HCT116 (cell line): ENCODE results near the gene P2RY14. TPM values are rescaled to one million over a fixed set of nuclear protein-coding genes. Genes with fewer than 3 reads are reported as not detected.
A peak's percentile ranks its signal among the peaks of the same experiment; 100 is the strongest.

Experiments
- ATAC-seq: fragments of 200-7000 bp; cut with Tn5 transposase; 2 replicates; pipeline ENCODE4 v1.9.1; 2020; ENCODE audit warnings: mild to moderate bottlenecking, moderate library complexity
- BruUV-seq: library from RNA; stranded (reverse); fragments of 400-500 nt; replicated peaks from 2 replicates; lab custom pipeline; 2021; lab: Mats Ljungman, UMichigan
- CTCF ChIA-PET: fragments of 300-600 bp; sonication (Branson Sonifier 250); formaldehyde crosslinking; loops from one replicate; lab custom pipeline; 2021; ENCODE audit warnings: antibody characterized with exemption; lab: Charles Lee
- POLR2A ChIA-PET: fragments of 300-600, 350-600 bp; sonication (Branson Sonifier 250); formaldehyde crosslinking; loops from one replicate; lab custom pipeline; 2021; ENCODE audit warnings: antibody characterized with exemption; lab: Charles Lee
- RAD21 ChIA-PET, 2 experiments: fragments of 300-600 bp; sonication (Branson Sonifier 250); formaldehyde crosslinking; loops; one replicate each; lab custom pipeline; 2023; ENCODE audit warnings: low total read pairs in 2 of 2; ENCODE audit not compliant: uncharacterized antibody in 2 of 2, unreplicated experiment in 2 of 2, low non-redundant PET in 1 of 2; lab: Charles Lee
- DNase-seq: peaks from one replicate; pipeline ENCODE4 v3.0.0-alpha.2; 2010; ENCODE audit warnings: low read depth, low spot score
- H2AFZ ChIP-seq: fragments of 200-600 bp; shearing (Covaris generic), sonication (generic); 2 replicates; pipeline ENCODE4 v1.6.1; 2017; ENCODE audit warnings: low read depth, mixed run types, mixed read lengths, antibody characterized with exemption, low read length; ENCODE audit not compliant: poor library complexity, severe bottlenecking
- H3K27ac ChIP-seq: 2 replicates; pipeline ENCODE4 v1.5.1; 2012; ENCODE audit warnings: low read depth, low read length
- H3K27me3 ChIP-seq: fragments of 200-600 bp; sonication (generic); 2 replicates; pipeline ENCODE4 v1.6.1; 2016; ENCODE audit warnings: mixed run types, low read length, mixed read lengths; ENCODE audit not compliant: insufficient read depth
- H3K36me3 ChIP-seq, 2 experiments: fragments of 200-500 bp in 1 of 2; fragments of 200-600 bp in 1 of 2; sonication (Bioruptor generic) in 1 of 2; sonication (generic) in 1 of 2; 2 replicates each; pipeline versions ENCODE4 v1.5.1 to v1.6.1; 2014 to 2016; ENCODE audit warnings: low read length in 2 of 2, inconsistent platforms in 1 of 2, mixed read lengths in 1 of 2, mixed run types in 1 of 2; ENCODE audit not compliant: insufficient read depth in 2 of 2, control insufficient read depth in 1 of 2
- H3K4me1 ChIP-seq, 2 experiments: fragments of 200-600 bp in 1 of 2; sonication (generic) in 1 of 2; 2 replicates each; pipeline versions ENCODE4 v1.5.1 to v1.6.1; 2012 to 2017; ENCODE audit warnings: low read length in 2 of 2, inconsistent platforms in 1 of 2, mild to moderate bottlenecking in 1 of 2, mixed read lengths in 1 of 2, mixed run types in 1 of 2, moderate library complexity in 1 of 2; ENCODE audit not compliant: insufficient read depth in 2 of 2, control insufficient read depth in 1 of 2
- H3K4me2 ChIP-seq: fragments of 200-600 bp; sonication (generic); 2 replicates; pipeline ENCODE4 v1.6.1; 2017; ENCODE audit warnings: mixed run types, low read length, mixed read lengths
- H3K4me3 ChIP-seq, 2 experiments: fragments of 200-600 bp in 1 of 2; sonication (generic) in 1 of 2; replicated peaks in 1 of 2; 2 replicates each; pipeline ENCODE4 v1.5.1; 2011 to 2016; ENCODE audit warnings: low read length in 2 of 2, control low read depth in 1 of 2, low read depth in 1 of 2, mild to moderate bottlenecking in 1 of 2, mixed read lengths in 1 of 2, mixed run types in 1 of 2
- H3K79me2 ChIP-seq: fragments of 200-600 bp; sonication (generic); 2 replicates; pipeline ENCODE4 v1.6.1; 2017; ENCODE audit warnings: mild to moderate bottlenecking, mixed run types, low read length, moderate library complexity, mixed read lengths; ENCODE audit not compliant: insufficient read depth
- H3K9ac ChIP-seq: fragments of 200-600 bp; sonication (generic); 2 replicates; pipeline ENCODE4 v1.6.1; 2016; ENCODE audit warnings: low read length, mixed read lengths
- H3K9me2 ChIP-seq: fragments of 200-600 bp; sonication (generic), shearing (Covaris generic); 2 replicates; pipeline ENCODE4 v1.6.1; 2017; ENCODE audit warnings: mixed run types, mild to moderate bottlenecking, moderate library complexity; ENCODE audit not compliant: insufficient read depth
- H3K9me3 ChIP-seq, 2 experiments: fragments of 200-500 bp in 1 of 2; fragments of 200-600 bp in 1 of 2; sonication (Bioruptor generic) in 1 of 2; sonication (generic) in 1 of 2; 2 replicates each; pipeline ENCODE4 v1.6.1; 2014 to 2017; ENCODE audit warnings: low read length in 2 of 2, mixed read lengths in 2 of 2, inconsistent platforms in 1 of 2, low read depth in 1 of 2, mild to moderate bottlenecking in 1 of 2, mixed run types in 1 of 2, moderate library complexity in 1 of 2; ENCODE audit not compliant: control insufficient read depth in 1 of 2, insufficient read depth in 1 of 2
- H4K20me1 ChIP-seq: fragments of 200-600 bp; sonication (generic), shearing (Covaris generic); 2 replicates; pipeline ENCODE4 v1.6.1; 2017; ENCODE audit warnings: mixed run types, mild to moderate bottlenecking, moderate library complexity; ENCODE audit not compliant: insufficient read depth
- CBX3 ChIP-seq: IDR thresholded peaks from 2 replicates; pipeline ENCODE4 v1.6.1; 2012; ENCODE audit warnings: low read depth
- CEBPB ChIP-seq: IDR thresholded peaks from 2 replicates; pipeline ENCODE4 v1.6.1; 2012; ENCODE audit warnings: low read depth
- EGR1 ChIP-seq: IDR thresholded peaks from 2 replicates; pipeline ENCODE4 v1.6.1; 2012; ENCODE audit warnings: low read depth
- EZH2 ChIP-seq: fragments of 200-600 bp; sonication (generic); IDR thresholded peaks from 2 replicates; pipeline ENCODE4 v1.6.1; 2017; ENCODE audit warnings: antibody characterized with exemption, mixed run types
- EZH2phosphoT487 ChIP-seq: fragments of 200-600 bp; IDR thresholded peaks from 2 replicates; pipeline ENCODE4 v1.6.1; 2018; ENCODE audit warnings: antibody characterized with exemption, borderline replicate concordance
- FOSL1 ChIP-seq: IDR thresholded peaks from 2 replicates; pipeline ENCODE4 v1.6.1; 2012; ENCODE audit warnings: low read depth
- JUND ChIP-seq: IDR thresholded peaks from 2 replicates; pipeline ENCODE4 v1.6.1; 2012
- POLR2A ChIP-seq: IDR thresholded peaks from 2 replicates; pipeline ENCODE4 v1.7.0; 2011; ENCODE audit warnings: borderline replicate concordance; ENCODE audit not compliant: insufficient read depth, insufficient read length; ENCODE audit errors: extremely low read depth
- POLR2AphosphoS5 ChIP-seq: IDR thresholded peaks from 2 replicates; pipeline ENCODE4 v1.6.1; 2011; ENCODE audit warnings: mild to moderate bottlenecking, low read depth, low read length, moderate library complexity
- RAD21 ChIP-seq: IDR thresholded peaks from 2 replicates; pipeline ENCODE4 v1.6.1; 2012; ENCODE audit warnings: low read depth, mild to moderate bottlenecking
- SIN3A ChIP-seq: IDR thresholded peaks from 2 replicates; pipeline ENCODE4 v1.6.1; 2012; ENCODE audit warnings: low read depth
- SP1 ChIP-seq: IDR thresholded peaks from 2 replicates; pipeline ENCODE4 v1.6.1; 2012; ENCODE audit warnings: low read depth
- SRF ChIP-seq: IDR thresholded peaks from 2 replicates; pipeline ENCODE4 v1.6.1; 2012; ENCODE audit warnings: low read depth
- TCF7L2 ChIP-seq: IDR thresholded peaks from 2 replicates; pipeline ENCODE4 v1.7.0; 2011; ENCODE audit warnings: borderline replicate concordance, inconsistent platforms; ENCODE audit not compliant: insufficient read depth, insufficient read length; ENCODE audit errors: extremely low read depth
- YY1 ChIP-seq: IDR thresholded peaks from 2 replicates; pipeline ENCODE4 v1.6.1; 2011; ENCODE audit warnings: low read length, low read depth, moderate library complexity, mild to moderate bottlenecking; ENCODE audit not compliant: insufficient replicate concordance; ENCODE audit errors: extremely low read depth
- ZBTB33 ChIP-seq: IDR thresholded peaks from 2 replicates; pipeline ENCODE4 v1.6.1; 2011; ENCODE audit warnings: mild to moderate bottlenecking, low read length, moderate library complexity; ENCODE audit not compliant: insufficient replicate concordance; ENCODE audit errors: extremely low read depth
- ZNF274 ChIP-seq: fragments of 200-500 bp; sonication (Bioruptor generic); IDR thresholded peaks from 2 replicates; pipeline ENCODE4 v1.6.1; 2014; ENCODE audit warnings: mild to moderate bottlenecking, low read depth, low read length, inconsistent platforms
- intact Hi-C: fragments of 100-400 bp; cut with micrococcal nuclease; formaldehyde crosslinking; loops from 2 replicates; pipeline ENCODE4 v1.10.0; 2022
- total RNA-seq: library from RNA; stranded (reverse); gene quantifications from one replicate; pipeline ENCODE4 v1.2.1, GENCODE V29; 2021; ENCODE audit not compliant: unreplicated experiment
- TF ChIP-seq, protein P1 (sequence below): IDR thresholded peaks from 2 replicates; pipeline ENCODE4 v1.6.1; 2012

Gene P2RY14
- total RNA-seq, 1 experiment from 2014 or later = not detected

GRCh38 chr3:151316267-151316991 lies 38.1 kb upstream of the P2RY14 start, which contains the start of gene GPR87:
Gene GPR87 (minus strand): TSS chr3:151316820. CDS start chr3:151300100, 16,720 bp downstream.
- no peaks in the 10 kb centered on the region for H3K9me3 ChIP-seq
- H3K4me3 ChIP-seq = peak within 1 kb of the TSS; percentile 25 to 53
- H3K4me1 ChIP-seq = peaks cover 44 to 52% of the 10 kb centered on the region in 2 experiments
- no peaks in the 10 kb centered on the region for H3K9me2 ChIP-seq
- ChIA-PET RAD21 (no interaction called here), CTCF (interaction anchor here (1.1 to 1.5 kb wide), 2 partner anchors 9 to 11 kb away, joined by 3 to 10 read pairs; no protein-coding TSS in a partner anchor), POLR2A (interaction anchor here (1.0 to 1.4 kb wide), 3 partner anchors 9 to 30 kb away, joined by 4 to 9 read pairs (median 4); no protein-coding TSS in a partner anchor)
- H3K4me2 ChIP-seq = peak within 1 kb of the TSS; percentile 77
- H3K79me2 ChIP-seq = no peaks in the 10 kb centered on the region
- peak within 1 kb of the TSS; percentile 66; the same call in 1 of the 2 replicates for H3K27ac ChIP-seq
- peak; percentile 97 for ATAC-seq
- BruUV-seq = TSS peak; percentile 84
- H4K20me1 ChIP-seq = no peaks in the 10 kb centered on the region
- H2AFZ ChIP-seq = no peak within 1 kb of the TSS
- intact Hi-C loops = loop anchor here (1.0 kb wide), 1 partner anchor 11 kb away; no protein-coding TSS in a partner anchor
- peak; percentile 88 for DNase-seq
- no peaks in the 10 kb centered on the region for H3K36me3 ChIP-seq
- peak within 1 kb of the TSS; percentile 53 for H3K9ac ChIP-seq
- TF ChIP-seq JUND (peak; percentile 97), EZH2phosphoT487 (no peak), TCF7L2 (no peak), SIN3A (peak; percentile 63; the same call in 1 of the 2 replicates), SRF (peak; percentile 70; the same call in 1 of the 2 replicates), ZBTB33 (no peak), CEBPB (peak; percentile 61; the same call in 1 of the 2 replicates), YY1 (no peak), ZNF274 (no peak), RAD21 (peak; percentile 13; the same call in 1 of the 2 replicates), POLR2A (no peak), EGR1 (peak; percentile 44; the same call in 1 of the 2 replicates), FOSL1 (peak; percentile 89), EZH2 (no peak), POLR2AphosphoS5 (peak; percentile 61), SP1 (peak; percentile 91), CBX3 (peak; percentile 92)
- TF ChIP-seq, protein P1, sequence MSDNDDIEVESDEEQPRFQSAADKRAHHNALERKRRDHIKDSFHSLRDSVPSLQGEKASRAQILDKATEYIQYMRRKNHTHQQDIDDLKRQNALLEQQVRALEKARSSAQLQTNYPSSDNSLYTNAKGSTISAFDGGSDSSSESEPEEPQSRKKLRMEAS = peak; percentile 44; the same call in 1 of the 2 replicates
- H3K27me3 ChIP-seq = no peaks in the 10 kb centered on the region
